Measurements from ENCODE around the gene KSR1. TPM values are rescaled to one million over a fixed set of nuclear protein-coding genes. Genes with fewer than 3 reads are reported as not detected.

The KSR1 gene
- total and polyA plus RNA-seq, 2 of the 8 experiments (the other 6 are each of a cell fraction or from before 2014, with no cell fraction given) = 14.1 to 34.7 TPM

- Histone ChIP-seq H4K5ac (ENCODE audit: insufficient read length, low read depth, low read length) (no peak overlapping the region), H3K23me2 (ENCODE audit: low read depth, low read length) (no peaks in the 10 kb centered on the region), H3K4me2 (ENCODE audit: insufficient read depth in 1 of 2, low read depth in 2 of 2, low read length in 2 of 2) (no peak overlapping the region), H2AFZ (ENCODE audit: low read length) (no peak overlapping the region), H3K9ac (replicated peaks in 1 of 4; ENCODE audit: extremely low read depth in 1 of 4, low read depth in 3 of 4, low read length in 3 of 4) (no peak overlapping the region), H4K91ac (replicated peaks; ENCODE audit: insufficient read length, low read length) (no peak overlapping the region), H3K56ac (replicated peaks; ENCODE audit: insufficient read length, low read depth, low read length) (no peak overlapping the region), H3K4me1 (replicated peaks in 1 of 4; ENCODE audit: control insufficient read depth in 3 of 4, insufficient read depth in 4 of 4, low read length in 3 of 4) (peaks cover 0 to 11% (median 4%) of the 10 kb centered on the region in 4 experiments; a peak in 5 of 7 replicates), H2BK12ac (ENCODE audit: low read depth, low read length) (no peak overlapping the region), H4K8ac (ENCODE audit: extremely low read depth, insufficient read depth, low read length) (no peak overlapping the region), H3K79me2 (ENCODE audit: control insufficient read depth in 1 of 2, insufficient read depth in 2 of 2, low read length in 2 of 2) (peaks cover 0 to 84% of the 10 kb centered on the region in 2 experiments; a peak in 2 of 4 replicates), H2BK120ac (replicated peaks; ENCODE audit: low read depth, low read length) (no peak overlapping the region), H4K20me1 (replicated peaks in 1 of 2; ENCODE audit: control insufficient read depth in 1 of 2, insufficient read depth in 2 of 2, low read length in 2 of 2) (peaks cover 0 to 3% of the 10 kb centered on the region in 2 experiments), H3K4me3 (ENCODE audit: extremely low read depth in 1 of 4, insufficient read depth in 2 of 4, low read depth in 3 of 4, low read length in 4 of 4) (no peak overlapping the region), H3K23ac (ENCODE audit: insufficient read length) (no peak overlapping the region), H2BK20ac (ENCODE audit: low read length) (no peak overlapping the region), H3K27ac (ENCODE audit: low read depth, low read length) (no peak overlapping the region), H2AK5ac (ENCODE audit: low read depth, low read length) (0 out of 2 replicates have a peak overlapping the region, but pooled peaks have one; percentile 3), H2BK5ac (ENCODE audit: low read depth, low read length) (no peak overlapping the region), H3K79me1 (ENCODE audit: low read depth, low read length) (peaks cover 16% of the 10 kb centered on the region), H2BK15ac (ENCODE audit: low read length) (0 out of 2 replicates have a peak overlapping the region, but pooled peaks have one; percentile 1), H3K14ac (ENCODE audit: insufficient read length) (no peak overlapping the region), H3K18ac (ENCODE audit: extremely low read depth, low read length) (no peak overlapping the region), H3K36me3 (ENCODE audit: control insufficient read depth in 2 of 4, insufficient read depth in 4 of 4, low read length in 3 of 4) (no peaks in the 10 kb centered on the region), H3K4ac (replicated peaks; ENCODE audit: insufficient read length, low read depth, low read length) (no peak overlapping the region), H3K9me3 (ENCODE audit: insufficient read depth in 2 of 2, low read depth in 1 of 2, low read length in 1 of 2) (no peaks in the 10 kb centered on the region), H3K27me3 (replicated peaks in 1 of 4; ENCODE audit: control insufficient read depth in 3 of 4, extremely low read depth in 1 of 4, insufficient read depth in 3 of 4, low read length in 3 of 4) (no peaks in the 10 kb centered on the region)
- ChIA-PET CTCF (ENCODE audit: partially characterized antibody) (interaction anchor here (0.5 to 5.8 kb wide), 23 partner anchors 10 to 186 kb away, joined by 3 to 52 read pairs (median 4); partner anchors contain the start of gene KSR1), POLR2A (ENCODE audit: partially characterized antibody) (interaction anchor here (2.1 kb wide), 1 partner anchor 79 kb away, joined by 8 read pairs; the partner anchor contains the start of gene KSR1)
- WGBS, 2 experiments (ENCODE audit: extremely low coverage in 1 of 2, insufficient coverage in 1 of 2, insufficient read length in 1 of 2, insufficient replicate concordance in 2 of 2, low coverage in 1 of 2, low lambda C conversion rate in 2 of 2, missing lambda C conversion rate in 1 of 2) = 91% methylated on average over 12 of the region's 12 CpGs; no CpG with 5 or more reads in 1 of the 2 experiments
- TF ChIP-seq POLR2AphosphoS5 (IDR thresholded peaks at IDR 0.05; ENCODE audit: low read depth, low read length) (no peak), EZH2 (IDR thresholded peaks at IDR 0.05; ENCODE audit: low read depth, low read length, severe bottlenecking) (no peak), CHD2 (IDR thresholded peaks at IDR 0.05; ENCODE audit: low read length) (no peak), CEBPB (IDR thresholded peaks at IDR 0.05; ENCODE audit: low read depth, low read length) (no peak), RFX5 (IDR thresholded peaks at IDR 0.05; ENCODE audit: borderline replicate concordance, low read depth, low read length) (no peak), TAF7 (optimal IDR thresholded peaks at IDR 0.05; ENCODE audit: borderline replicate concordance, low read depth, low read length) (no peak), KDM5A (IDR thresholded peaks at IDR 0.05; ENCODE audit: low read length) (no peak), HDAC2 (IDR thresholded peaks at IDR 0.05; ENCODE audit: borderline replicate concordance in 1 of 2, low read depth in 2 of 2, low read length in 2 of 2) (no peak), RXRA (IDR thresholded peaks at IDR 0.05; ENCODE audit: insufficient read depth, low read depth, low read length) (no peak), POU5F1 (IDR thresholded peaks at IDR 0.05; ENCODE audit: low read depth, low read length) (no peak)
- FAIRE-seq (no peak), DNase-seq (ENCODE audit: low read depth in 1 of 2, low spot score in 2 of 2) (no peak)
These were observed 79.1 kb downstream of the KSR1 start for GRCh38 chr17:27535178-27535928.

All from H1 (cell line).